NB4 (cell line): ENCODE results near the gene GPR55.
A peak's percentile ranks its signal among the peaks of the same experiment; 100 is the strongest.
"Not testable (repeated sequence)": the region's sequence is repeated elsewhere in the genome, so short reads cannot be mapped to it uniquely, and the experiment has no call there.

ENCODE experiments used
- DNase-seq: peaks from one replicate; pipeline ENCODE4 v3.0.0; 2010; ENCODE audit warnings: low read depth
- H3K4me3 ChIP-seq: one replicate; pipeline ENCODE4 v1.5.1; 2011; ENCODE audit warnings: mild to moderate bottlenecking, low read depth, low read length, moderate library complexity
- CTCF ChIP-seq: IDR thresholded peaks from one replicate; pipeline ENCODE4 v1.5.1; 2012; ENCODE audit warnings: low read depth, low read length
- MAX ChIP-seq: IDR thresholded peaks from 2 replicates; pipeline ENCODE4 v1.6.1; 2011; ENCODE audit warnings: low read depth, low read length
- MYC ChIP-seq: IDR thresholded peaks from 2 replicates; pipeline ENCODE4 v1.6.1; 2011; ENCODE audit warnings: low read depth, low read length
- POLR2A ChIP-seq: IDR thresholded peaks from 2 replicates; pipeline ENCODE4 v1.6.1; 2011; ENCODE audit warnings: mild to moderate bottlenecking; ENCODE audit not compliant: insufficient read length; ENCODE audit errors: extremely low read depth

Gene GPR55, protein sequence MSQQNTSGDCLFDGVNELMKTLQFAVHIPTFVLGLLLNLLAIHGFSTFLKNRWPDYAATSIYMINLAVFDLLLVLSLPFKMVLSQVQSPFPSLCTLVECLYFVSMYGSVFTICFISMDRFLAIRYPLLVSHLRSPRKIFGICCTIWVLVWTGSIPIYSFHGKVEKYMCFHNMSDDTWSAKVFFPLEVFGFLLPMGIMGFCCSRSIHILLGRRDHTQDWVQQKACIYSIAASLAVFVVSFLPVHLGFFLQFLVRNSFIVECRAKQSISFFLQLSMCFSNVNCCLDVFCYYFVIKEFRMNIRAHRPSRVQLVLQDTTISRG

DNA sequence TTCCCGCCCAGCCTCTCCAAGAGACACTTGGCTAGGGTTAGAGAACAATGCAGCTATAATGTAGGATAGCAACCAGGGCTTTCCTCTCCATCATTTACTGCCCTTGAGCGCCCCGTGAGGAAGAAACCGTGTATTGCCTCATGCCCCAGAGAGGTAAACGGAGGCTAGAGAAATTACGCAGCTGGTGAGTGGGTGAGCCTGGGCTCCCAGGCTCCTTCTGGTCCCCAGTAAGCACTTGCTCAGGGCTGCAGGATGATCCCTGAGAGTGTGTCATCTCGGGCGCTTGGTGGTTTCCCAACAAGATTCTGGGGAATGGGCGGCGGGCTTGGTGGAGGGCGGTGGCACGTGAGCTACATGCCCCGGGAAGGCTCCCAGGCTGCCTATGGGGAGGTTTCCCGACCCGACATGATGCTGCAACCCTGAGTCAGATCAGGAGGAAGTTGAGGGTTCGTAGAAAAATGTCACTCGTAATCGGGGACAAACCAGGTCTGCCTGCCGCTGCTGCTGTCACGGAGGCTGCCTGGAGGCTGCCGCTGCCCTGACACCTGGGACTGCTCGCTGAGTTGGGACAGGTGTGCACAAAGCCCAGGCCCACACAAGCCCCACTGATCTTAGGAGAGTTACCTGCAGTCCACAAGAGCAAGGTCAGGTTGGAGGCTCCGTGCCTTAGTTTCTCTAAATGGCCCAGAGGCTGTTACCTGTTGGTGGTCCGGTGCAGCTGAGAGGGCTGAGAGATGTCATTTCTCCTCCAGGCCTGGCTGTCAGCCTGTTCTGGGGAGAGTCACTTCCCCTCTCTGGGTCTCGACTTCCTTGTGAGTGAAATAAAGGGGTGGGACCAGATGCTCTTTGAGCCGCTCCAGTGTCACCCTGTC is at the start of gene GPR55:
TSS of gene GPR55 (minus strand) at position 773 of the 872 bp plus-strand sequence. CDS start 14,280 bp downstream, outside the sequence.
- DNase-seq, result peak; percentile 83
- H3K4me3 ChIP-seq, result peak within 1 kb of the TSS; percentile 38
- TF ChIP-seq CTCF, result peak; percentile 78
- TF ChIP-seq MAX, result no peak
- peak; percentile 27; the same call in 1 of the 2 replicates for TF ChIP-seq MYC

DNA sequence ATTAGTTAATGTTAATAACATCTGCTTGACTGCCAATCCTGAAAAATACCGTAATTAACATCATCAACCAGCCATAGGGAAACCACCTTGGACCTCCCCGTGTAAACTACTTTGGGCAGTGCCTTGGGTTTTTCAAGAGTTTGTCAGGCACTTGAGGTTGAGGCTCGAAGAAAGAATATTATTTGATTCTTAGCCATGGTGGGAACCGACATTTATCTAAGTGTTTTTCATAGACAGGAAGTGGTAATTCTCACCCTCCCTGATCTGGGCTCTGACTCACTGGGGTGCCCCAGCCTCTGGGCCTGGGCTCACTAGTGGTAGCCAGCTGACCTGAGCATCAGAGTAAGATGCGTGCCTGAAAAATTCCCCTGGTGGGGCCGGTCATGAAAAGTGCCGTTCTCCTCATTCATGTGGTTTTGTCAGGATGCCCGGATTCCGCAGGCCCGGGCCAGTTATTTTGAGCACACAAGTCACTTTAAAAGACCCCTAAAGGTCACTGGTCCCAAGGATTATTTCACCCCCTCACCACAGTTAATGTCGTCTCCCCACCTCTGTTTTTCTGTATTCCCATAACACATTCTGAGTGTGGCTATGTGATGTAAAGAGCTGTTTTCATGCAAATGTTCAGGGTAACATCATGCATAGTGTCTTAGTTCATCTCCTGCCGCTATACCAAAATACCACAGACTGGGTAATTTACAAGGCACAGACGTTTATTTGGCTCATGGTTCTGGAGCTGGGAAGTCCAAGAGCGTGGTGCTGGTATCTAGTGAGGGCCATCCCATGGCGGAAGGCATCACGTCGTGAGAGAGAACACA is 49.3 kb upstream of the GPR55 start:
- peak; percentile 85 for DNase-seq
- no peak overlapping the region for H3K4me3 ChIP-seq
- TF ChIP-seq MAX (no peak), CTCF (no peak), MYC (no peak), POLR2A (no peak)

DNA sequence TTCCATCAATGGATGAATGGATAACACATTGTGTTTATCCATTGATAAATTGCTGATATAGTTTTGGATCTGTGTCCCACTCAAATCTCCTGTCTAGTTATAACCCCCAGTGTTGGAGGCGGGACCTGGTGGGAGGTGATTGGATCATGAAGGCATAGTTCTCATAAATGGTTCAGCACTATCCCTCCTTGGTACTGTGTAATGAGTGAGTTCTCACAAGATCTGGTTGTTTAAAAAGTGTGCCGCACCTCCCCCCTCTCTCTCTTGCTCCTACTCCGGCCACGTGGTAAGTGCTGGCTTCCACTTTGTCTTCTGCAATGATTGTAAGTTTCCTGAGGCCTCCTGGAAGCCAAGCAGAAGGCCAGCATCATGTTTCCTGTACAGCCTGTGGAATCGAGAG is 47.0 kb upstream of the GPR55 start:
- no peak for DNase-seq
- H3K4me3 ChIP-seq, result no peak overlapping the region
- TF ChIP-seq POLR2A (no peak), MAX (no peak), MYC (no peak), CTCF (no peak)

DNA sequence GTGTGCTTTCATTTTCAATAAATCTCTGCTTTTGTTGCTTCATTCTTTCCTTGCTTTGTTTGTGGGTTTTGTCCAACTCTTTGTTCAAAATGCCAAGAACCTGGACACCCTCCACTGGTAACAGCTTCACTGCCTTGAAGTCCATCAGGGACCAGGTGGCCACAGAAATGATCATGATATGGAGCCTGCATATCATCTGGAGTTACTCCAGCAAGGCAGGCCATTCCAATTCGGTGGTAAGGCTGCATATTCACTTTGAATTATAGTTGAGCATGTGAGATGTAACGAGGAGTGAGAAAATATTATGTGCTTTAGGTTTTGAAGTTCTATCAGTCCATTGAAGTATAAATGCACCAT is 44.6 kb upstream of the GPR55 start:
- H3K4me3 ChIP-seq, result no peak overlapping the region
- TF ChIP-seq MAX (no peak), MYC (no peak), CTCF (no peak), POLR2A (no peak)
- DNase-seq, result no peak

- TF ChIP-seq CTCF (no peak), MYC (no peak), MAX (no peak), POLR2A (no peak)
- no peak overlapping the region for H3K4me3 ChIP-seq
- DNase-seq, result no peak
Measured at GRCh38 chr2:230968921-230969658, 44.0 kb upstream of the GPR55 start.

- H3K4me3 ChIP-seq, DNase-seq: not testable (repeated sequence)
Measured at GRCh38 chr2:230968314-230968713, 43.3 kb upstream of the GPR55 start.
